ENCODE results near the gene CDH4.
"Not testable (repeated sequence)": the region's sequence is repeated elsewhere in the genome, so short reads cannot be mapped to it uniquely, and the experiment has no call there.

CDH4 gene

GRCh38 chr20:61853073-61854005, 601.3 kb downstream of the CDH4 start:
- no peak overlapping the region for H3K4me3 ChIP-seq
- H3K27ac ChIP-seq = no peak overlapping the region

- H3K4me3 ChIP-seq, H3K27ac ChIP-seq: not testable (repeated sequence)
These were observed 602.5 kb downstream of the CDH4 start for GRCh38 chr20:61854538-61854937.

- Histone ChIP-seq H3K27ac (no peak overlapping the region), H3K4me3 (no peak overlapping the region)
These were observed 603.2 kb downstream of the CDH4 start for GRCh38 chr20:61855286-61855685.

GRCh38 chr20:61856626-61857413, 604.8 kb downstream of the CDH4 start:
- no peak overlapping the region for H3K4me3 ChIP-seq
- H3K27ac ChIP-seq = no peak overlapping the region

- no peak overlapping the region for H3K4me3 ChIP-seq
- H3K27ac ChIP-seq = no peak overlapping the region
These were observed 605.3 kb downstream of the CDH4 start for GRCh38 chr20:61857414-61857775.

- Histone ChIP-seq H3K4me3 (no peak overlapping the region), H3K27ac (no peak overlapping the region)
These were observed 605.8 kb downstream of the CDH4 start for GRCh38 chr20:61857884-61858283.

- no peak overlapping the region for H3K27ac ChIP-seq
- no peak overlapping the region for H3K4me3 ChIP-seq
These were observed 607.7 kb downstream of the CDH4 start for GRCh38 chr20:61859767-61860166.

GRCh38 chr20:61860260-61860987, 608.4 kb downstream of the CDH4 start:
- H3K27ac ChIP-seq = no peak overlapping the region
- H3K4me3 ChIP-seq = no peak overlapping the region

- Histone ChIP-seq H3K27ac (no peak overlapping the region), H3K4me3 (no peak overlapping the region)
These were observed 609.2 kb downstream of the CDH4 start for GRCh38 chr20:61861054-61861841.

- Histone ChIP-seq H3K27ac (no peak overlapping the region), H3K4me3 (no peak overlapping the region)
These were observed 609.8 kb downstream of the CDH4 start for GRCh38 chr20:61861858-61862257.

- no peak overlapping the region for H3K4me3 ChIP-seq
These were observed 610.8 kb downstream of the CDH4 start for GRCh38 chr20:61862881-61863280.

GRCh38 chr20:61864481-61864880, 612.4 kb downstream of the CDH4 start:
- Histone ChIP-seq H3K4me3 (no peak overlapping the region), H3K27ac (no peak overlapping the region)

More at GRCh38 chr20:61862881-61863280, 610.8 kb downstream of the CDH4 start:
- H3K27ac ChIP-seq = no peak overlapping the region

GRCh38 chr20:61865353-61865752, 613.3 kb downstream of the CDH4 start:
- Histone ChIP-seq H3K4me3 (no peak overlapping the region), H3K27ac (no peak overlapping the region)

GRCh38 chr20:61866165-61866564, 614.1 kb downstream of the CDH4 start:
- no peak overlapping the region for H3K27ac ChIP-seq
- no peak overlapping the region for H3K4me3 ChIP-seq

- Histone ChIP-seq H3K27ac (no peak overlapping the region), H3K4me3 (no peak overlapping the region)
These were observed 615.9 kb downstream of the CDH4 start for GRCh38 chr20:61868006-61868405.

- no peak overlapping the region for H3K4me3 ChIP-seq
- no peak overlapping the region for H3K27ac ChIP-seq
These were observed 616.5 kb downstream of the CDH4 start for GRCh38 chr20:61868466-61869090.

GRCh38 chr20:61869750-61870507, 617.9 kb downstream of the CDH4 start:
- H3K27ac ChIP-seq = no peak overlapping the region
- H3K4me3 ChIP-seq = no peak overlapping the region

- no peak overlapping the region for H3K27ac ChIP-seq
- no peak overlapping the region for H3K4me3 ChIP-seq
These were observed 619.1 kb downstream of the CDH4 start for GRCh38 chr20:61871160-61871559.
